ENCODE data around the gene LGR5. TPM values are rescaled to one million over a fixed set of nuclear protein-coding genes. Genes with fewer than 3 reads are reported as not detected.
A peak's percentile ranks its signal among the peaks of the same experiment; 100 is the strongest.

Gene LGR5
- total RNA-seq, 1 experiment from 2014 or later, result not detected

GRCh38 chr12:71397433-71397954 lies 42.1 kb upstream of the LGR5 start:
- TF ChIP-seq SRF (IDR thresholded peaks at IDR 0.05; ENCODE audit: low read depth), result no peak
- no peak for TF ChIP-seq SIN3A (IDR thresholded peaks at IDR 0.05; ENCODE audit: low read depth)
- TF ChIP-seq ZBTB33 (IDR thresholded peaks at IDR 0.05; ENCODE audit: extremely low read depth, insufficient replicate concordance, low read length), result no peak
- no peak for TF ChIP-seq REST (IDR thresholded peaks at IDR 0.05; ENCODE audit: low read depth)
- no peak for TF ChIP-seq FOSL1 (IDR thresholded peaks at IDR 0.05; ENCODE audit: low read depth)
- no peak for TF ChIP-seq ZFX (IDR thresholded peaks at IDR 0.05)
- TF ChIP-seq SP1 (IDR thresholded peaks at IDR 0.05; ENCODE audit: low read depth), result no peak
- TF ChIP-seq MAX (IDR thresholded peaks at IDR 0.05), result no peak
- ATAC-seq (no peak; the same call in 1 of the 2 replicates), DNase-seq (ENCODE audit: low read depth, low spot score) (no peak)
- CTCF ChIA-PET, result no interaction called here
- peak overlapping the region; percentile 92 for H2AFZ ChIP-seq (ENCODE audit: low read depth, low read length, poor library complexity, severe bottlenecking)
- no peak overlapping the region for H3K9ac ChIP-seq (ENCODE audit: low read length)
- RAD21 ChIA-PET (ENCODE audit: low non-redundant PET in 1 of 2, low total read pairs in 2 of 2, uncharacterized antibody in 2 of 2, unreplicated experiment in 2 of 2), result no interaction called here
- POLR2A ChIA-PET, result no interaction called here
- peaks cover 0 to 11% of the 10 kb centered on the region in 2 experiments; a peak in 2 of 4 replicates for H3K4me1 ChIP-seq (ENCODE audit: control insufficient read depth in 1 of 2, insufficient read depth in 2 of 2, low read length in 2 of 2)
- no peak overlapping the region for H3K4me3 ChIP-seq (replicated peaks in 1 of 2; ENCODE audit: low read depth in 1 of 2, low read length in 2 of 2)
- H4K20me1 ChIP-seq (ENCODE audit: insufficient read depth), result no peaks in the 10 kb centered on the region
- no peaks in the 10 kb centered on the region for H3K79me2 ChIP-seq (ENCODE audit: insufficient read depth, low read length)
- H3K27ac ChIP-seq (ENCODE audit: low read depth, low read length), result no peak overlapping the region
- H3K27me3 ChIP-seq (ENCODE audit: insufficient read depth, low read length), result no peaks in the 10 kb centered on the region
- peak overlapping the region; percentile 43 for H3K4me2 ChIP-seq (ENCODE audit: low read length)
- no TSS peak for BruUV-seq (replicated peaks)
- no peaks in the 10 kb centered on the region for H3K9me3 ChIP-seq (ENCODE audit: control insufficient read depth in 1 of 2, insufficient read depth in 1 of 2, low read depth in 1 of 2, low read length in 2 of 2)
- H3K9me2 ChIP-seq (ENCODE audit: insufficient read depth), result no peaks in the 10 kb centered on the region
- H3K36me3 ChIP-seq (ENCODE audit: control insufficient read depth in 1 of 2, insufficient read depth in 2 of 2, low read length in 2 of 2), result no peaks in the 10 kb centered on the region
- intact Hi-C loops (cut with micrococcal nuclease), result no loop called here
